ENCODE results near the gene SLC22A1. TPM values are rescaled to one million over a fixed set of nuclear protein-coding genes. Genes with fewer than 3 reads are reported as not detected.

Gene SLC22A1
- total RNA-seq, 1 experiment from 2014 or later: 0.86 TPM

DNA sequence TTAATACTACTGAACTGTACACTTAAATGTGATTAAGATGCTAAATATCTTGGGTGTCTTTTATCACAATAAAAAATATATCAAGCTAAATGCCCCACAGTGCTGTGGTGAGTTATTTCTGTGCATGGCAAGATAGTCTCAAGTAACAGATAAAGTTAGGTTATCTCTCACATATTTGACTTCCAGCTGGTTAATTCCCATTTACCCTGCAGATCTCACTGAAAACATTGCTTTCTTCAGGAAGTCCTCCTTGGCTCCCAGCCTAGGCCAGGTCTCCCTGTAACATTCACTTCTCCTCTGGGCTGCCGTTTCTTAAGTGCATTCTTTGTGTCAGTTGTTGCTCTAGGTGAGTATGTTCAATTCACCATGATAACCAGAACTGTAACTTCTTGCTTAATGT is 59.1 kb downstream of the SLC22A1 start:
- ChIA-PET CTCF (no interaction called here), RAD21 (ENCODE audit: low non-redundant PET in 1 of 2, low total read pairs in 2 of 2, uncharacterized antibody in 2 of 2, unreplicated experiment in 2 of 2) (no interaction called here), POLR2A (no interaction called here)
- Histone ChIP-seq H2AFZ (ENCODE audit: low read depth, low read length, poor library complexity, severe bottlenecking) (no peak overlapping the region), H3K27ac (ENCODE audit: low read depth, low read length) (no peak overlapping the region), H3K27me3 (ENCODE audit: insufficient read depth, low read length) (no peaks in the 10 kb centered on the region), H3K4me2 (ENCODE audit: low read length) (no peak overlapping the region), H3K9me2 (ENCODE audit: insufficient read depth) (no peaks in the 10 kb centered on the region), H3K4me1 (ENCODE audit: control insufficient read depth in 1 of 2, insufficient read depth in 2 of 2, low read length in 2 of 2) (no peaks in the 10 kb centered on the region; a peak in 1 of 4 replicates), H3K79me2 (ENCODE audit: insufficient read depth, low read length) (no peaks in the 10 kb centered on the region), H4K20me1 (ENCODE audit: insufficient read depth) (no peaks in the 10 kb centered on the region), H3K4me3 (replicated peaks in 1 of 2; ENCODE audit: low read depth in 1 of 2, low read length in 2 of 2) (no peak overlapping the region), H3K36me3 (ENCODE audit: control insufficient read depth in 1 of 2, insufficient read depth in 2 of 2, low read length in 2 of 2) (no peaks in the 10 kb centered on the region), H3K9ac (ENCODE audit: low read length) (no peak overlapping the region), H3K9me3 (ENCODE audit: control insufficient read depth in 1 of 2, insufficient read depth in 1 of 2, low read depth in 1 of 2, low read length in 2 of 2) (no peaks in the 10 kb centered on the region)
- intact Hi-C loops (cut with micrococcal nuclease): no loop called here
- TF ChIP-seq RAD21 (IDR thresholded peaks at IDR 0.05; ENCODE audit: low read depth): no peak
- no peak for DNase-seq (ENCODE audit: low read depth, low spot score)
- BruUV-seq (replicated peaks): no TSS peak
- no peak for ATAC-seq

DNA sequence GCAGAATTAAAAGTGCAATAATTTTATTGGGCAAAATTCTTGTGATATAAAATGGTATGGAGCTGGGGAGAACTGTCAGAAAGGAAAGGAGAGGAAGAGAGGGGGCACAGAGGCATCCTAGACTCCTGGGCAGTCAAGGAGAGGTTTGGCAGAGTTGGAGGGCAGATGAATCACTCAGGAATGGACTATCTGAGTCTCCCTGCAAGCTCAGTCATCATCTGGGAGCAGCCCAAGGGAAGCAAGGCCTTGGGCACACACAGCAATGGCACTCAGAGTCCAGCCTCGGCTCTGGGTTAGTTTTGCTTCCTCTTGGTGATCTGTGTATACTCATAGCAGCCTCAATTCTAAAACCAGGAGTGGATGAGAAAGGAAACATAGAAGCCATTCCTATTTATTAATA is 67.2 kb downstream of the SLC22A1 start:
- H3K27ac ChIP-seq (ENCODE audit: low read depth, low read length): no peak overlapping the region
- ATAC-seq: no peak
- no peak overlapping the region for H3K4me3 ChIP-seq (replicated peaks in 1 of 2; ENCODE audit: low read depth in 1 of 2, low read length in 2 of 2)
- BruUV-seq (replicated peaks): no TSS peak
- no peaks in the 10 kb centered on the region for H3K36me3 ChIP-seq (ENCODE audit: control insufficient read depth in 1 of 2, insufficient read depth in 2 of 2, low read length in 2 of 2)
- TF ChIP-seq SP1 (IDR thresholded peaks at IDR 0.05; ENCODE audit: low read depth) (no peak), RAD21 (IDR thresholded peaks at IDR 0.05; ENCODE audit: low read depth) (no peak), EZH2 (IDR thresholded peaks at IDR 0.05) (no peak), CEBPB (IDR thresholded peaks at IDR 0.05; ENCODE audit: low read depth) (no peak), ELF1 (IDR thresholded peaks at IDR 0.05; ENCODE audit: borderline replicate concordance, low read depth) (no peak), ZFX (IDR thresholded peaks at IDR 0.05) (no peak), CBX3 (IDR thresholded peaks at IDR 0.05; ENCODE audit: low read depth) (no peak), POLR2AphosphoS5 (IDR thresholded peaks at IDR 0.05; ENCODE audit: low read depth, low read length) (no peak)
- TF ChIP-seq, protein P1, sequence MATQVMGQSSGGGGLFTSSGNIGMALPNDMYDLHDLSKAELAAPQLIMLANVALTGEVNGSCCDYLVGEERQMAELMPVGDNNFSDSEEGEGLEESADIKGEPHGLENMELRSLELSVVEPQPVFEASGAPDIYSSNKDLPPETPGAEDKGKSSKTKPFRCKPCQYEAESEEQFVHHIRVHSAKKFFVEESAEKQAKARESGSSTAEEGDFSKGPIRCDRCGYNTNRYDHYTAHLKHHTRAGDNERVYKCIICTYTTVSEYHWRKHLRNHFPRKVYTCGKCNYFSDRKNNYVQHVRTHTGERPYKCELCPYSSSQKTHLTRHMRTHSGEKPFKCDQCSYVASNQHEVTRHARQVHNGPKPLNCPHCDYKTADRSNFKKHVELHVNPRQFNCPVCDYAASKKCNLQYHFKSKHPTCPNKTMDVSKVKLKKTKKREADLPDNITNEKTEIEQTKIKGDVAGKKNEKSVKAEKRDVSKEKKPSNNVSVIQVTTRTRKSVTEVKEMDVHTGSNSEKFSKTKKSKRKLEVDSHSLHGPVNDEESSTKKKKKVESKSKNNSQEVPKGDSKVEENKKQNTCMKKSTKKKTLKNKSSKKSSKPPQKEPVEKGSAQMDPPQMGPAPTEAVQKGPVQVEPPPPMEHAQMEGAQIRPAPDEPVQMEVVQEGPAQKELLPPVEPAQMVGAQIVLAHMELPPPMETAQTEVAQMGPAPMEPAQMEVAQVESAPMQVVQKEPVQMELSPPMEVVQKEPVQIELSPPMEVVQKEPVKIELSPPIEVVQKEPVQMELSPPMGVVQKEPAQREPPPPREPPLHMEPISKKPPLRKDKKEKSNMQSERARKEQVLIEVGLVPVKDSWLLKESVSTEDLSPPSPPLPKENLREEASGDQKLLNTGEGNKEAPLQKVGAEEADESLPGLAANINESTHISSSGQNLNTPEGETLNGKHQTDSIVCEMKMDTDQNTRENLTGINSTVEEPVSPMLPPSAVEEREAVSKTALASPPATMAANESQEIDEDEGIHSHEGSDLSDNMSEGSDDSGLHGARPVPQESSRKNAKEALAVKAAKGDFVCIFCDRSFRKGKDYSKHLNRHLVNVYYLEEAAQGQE (IDR thresholded peaks at IDR 0.05; ENCODE audit: low read depth): no peak
- TF ChIP-seq, protein P2, sequence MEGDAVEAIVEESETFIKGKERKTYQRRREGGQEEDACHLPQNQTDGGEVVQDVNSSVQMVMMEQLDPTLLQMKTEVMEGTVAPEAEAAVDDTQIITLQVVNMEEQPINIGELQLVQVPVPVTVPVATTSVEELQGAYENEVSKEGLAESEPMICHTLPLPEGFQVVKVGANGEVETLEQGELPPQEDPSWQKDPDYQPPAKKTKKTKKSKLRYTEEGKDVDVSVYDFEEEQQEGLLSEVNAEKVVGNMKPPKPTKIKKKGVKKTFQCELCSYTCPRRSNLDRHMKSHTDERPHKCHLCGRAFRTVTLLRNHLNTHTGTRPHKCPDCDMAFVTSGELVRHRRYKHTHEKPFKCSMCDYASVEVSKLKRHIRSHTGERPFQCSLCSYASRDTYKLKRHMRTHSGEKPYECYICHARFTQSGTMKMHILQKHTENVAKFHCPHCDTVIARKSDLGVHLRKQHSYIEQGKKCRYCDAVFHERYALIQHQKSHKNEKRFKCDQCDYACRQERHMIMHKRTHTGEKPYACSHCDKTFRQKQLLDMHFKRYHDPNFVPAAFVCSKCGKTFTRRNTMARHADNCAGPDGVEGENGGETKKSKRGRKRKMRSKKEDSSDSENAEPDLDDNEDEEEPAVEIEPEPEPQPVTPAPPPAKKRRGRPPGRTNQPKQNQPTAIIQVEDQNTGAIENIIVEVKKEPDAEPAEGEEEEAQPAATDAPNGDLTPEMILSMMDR (IDR thresholded peaks at IDR 0.05 in 2 of 3, conservative IDR thresholded peaks at IDR 0.05 in 1 of 3; ENCODE audit: borderline replicate concordance in 1 of 3, insufficient read depth in 1 of 3, low read depth in 2 of 3, low read length in 2 of 3): no peak
- ChIA-PET POLR2A (no interaction called here), CTCF (no interaction called here), RAD21 (ENCODE audit: low non-redundant PET in 1 of 2, low total read pairs in 2 of 2, uncharacterized antibody in 2 of 2, unreplicated experiment in 2 of 2) (no interaction called here)
- peaks cover 0 to 4% of the 10 kb centered on the region in 2 experiments; a peak in 1 of 4 replicates for H3K9me3 ChIP-seq (ENCODE audit: control insufficient read depth in 1 of 2, insufficient read depth in 1 of 2, low read depth in 1 of 2, low read length in 2 of 2)
- H3K9me2 ChIP-seq (ENCODE audit: insufficient read depth): no peaks in the 10 kb centered on the region
- no peaks in the 10 kb centered on the region for H3K27me3 ChIP-seq (ENCODE audit: insufficient read depth, low read length)
- intact Hi-C loops (cut with micrococcal nuclease): no loop called here
- H3K9ac ChIP-seq (ENCODE audit: low read length): no peak overlapping the region
- no peak overlapping the region for H2AFZ ChIP-seq (ENCODE audit: low read depth, low read length, poor library complexity, severe bottlenecking)
- no peaks in the 10 kb centered on the region for H4K20me1 ChIP-seq (ENCODE audit: insufficient read depth)
- H3K79me2 ChIP-seq (ENCODE audit: insufficient read depth, low read length): no peaks in the 10 kb centered on the region
- DNase-seq (ENCODE audit: low read depth, low spot score): no peak
- no peaks in the 10 kb centered on the region for H3K4me1 ChIP-seq (ENCODE audit: control insufficient read depth in 1 of 2, insufficient read depth in 2 of 2, low read length in 2 of 2)
- H3K4me2 ChIP-seq (ENCODE audit: low read length): no peak overlapping the region
